ENCODE data around the gene BMAL1. TPM values are rescaled to one million over a fixed set of nuclear protein-coding genes. Genes with fewer than 3 reads are reported as not detected.

BMAL1 gene
- total RNA-seq, 1 experiment from 2014 or later, result 3.3 TPM

DNA sequence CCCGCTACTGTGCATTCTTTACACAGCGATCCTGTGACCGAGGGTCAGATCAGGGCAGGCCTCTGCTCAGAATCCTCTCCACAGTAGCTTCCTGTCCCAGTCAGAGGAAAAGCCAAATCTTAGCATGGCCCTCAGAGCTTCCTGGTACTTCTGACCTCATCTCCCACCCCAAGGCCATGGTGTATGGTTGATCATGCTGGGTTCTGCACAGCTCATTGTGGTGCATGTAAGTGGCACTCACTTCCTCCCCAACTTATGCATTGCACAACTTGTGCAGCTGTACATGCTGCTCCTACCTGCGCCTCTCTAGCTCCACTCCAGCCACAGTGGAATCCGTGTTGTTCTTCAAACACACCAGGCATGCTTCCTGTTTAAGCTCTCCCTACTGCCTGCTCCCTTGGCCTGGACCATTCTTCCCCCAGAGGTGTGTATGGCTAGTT, 20.3 kb downstream of the BMAL1 start:
- Mint-ChIP-seq H3K4me1 (peaks cover 7 to 30% of the 10 kb centered on the region in 2 experiments), H3K27ac (no peak overlapping the region), H3K9me3 (no peaks in the 10 kb centered on the region), H3K36me3 (ENCODE audit: insufficient read depth in 1 of 3, low read depth in 3 of 3) (no peaks in the 10 kb centered on the region; a peak in 1 of 7 replicates), H3K4me3 (no peak overlapping the region), H3K27me3 (ENCODE audit: low read depth) (peaks cover 1% of the 10 kb centered on the region)
- Histone ChIP-seq H3K4me2 (ENCODE audit: insufficient read depth, insufficient read length, low read length) (no peak overlapping the region), H3K4me1 (ENCODE audit: insufficient read depth, low read length) (no peaks in the 10 kb centered on the region), H3K9ac (ENCODE audit: extremely low read depth, insufficient read length, low read length) (no peak overlapping the region), H2BK20ac (ENCODE audit: low read depth, low read length, poor library complexity, severe bottlenecking) (no peak overlapping the region), H3K27ac (ENCODE audit: insufficient read length, low read depth, low read length) (no peak overlapping the region), H3K23ac (ENCODE audit: insufficient read length, low read depth, low read length) (no peak overlapping the region), H3K14ac (ENCODE audit: insufficient read depth, low read length) (no peak overlapping the region), H2BK120ac (ENCODE audit: low read depth, low read length, poor library complexity, severe bottlenecking) (no peak overlapping the region), H3K27me3 (ENCODE audit: insufficient read depth, low read length) (no peaks in the 10 kb centered on the region), H3K18ac (ENCODE audit: insufficient read length, low read depth, low read length) (no peak overlapping the region), H3T11ph (ENCODE audit: low read length) (no peak overlapping the region), H3K79me1 (ENCODE audit: insufficient read depth, low read depth, low read length, poor library complexity, severe bottlenecking) (no peaks in the 10 kb centered on the region), H2AFZ (ENCODE audit: low read length) (no peak overlapping the region), H2BK15ac (ENCODE audit: low read depth, low read length) (no peak overlapping the region), H4K8ac (replicated peaks; ENCODE audit: insufficient read length, low read depth, low read length) (no peak overlapping the region), H4K20me1 (ENCODE audit: control insufficient read depth, insufficient read depth, insufficient read length) (peaks cover 2% of the 10 kb centered on the region), H2BK12ac (ENCODE audit: insufficient read length, low read depth, low read length) (no peak overlapping the region), H2BK5ac (ENCODE audit: insufficient read length, low read length) (no peak overlapping the region), H2AK5ac (ENCODE audit: insufficient read length, low read length) (no peak overlapping the region), H3K56ac (ENCODE audit: insufficient read length, low read depth, low read length) (no peak overlapping the region), H4K5ac (ENCODE audit: insufficient read length, low read depth, low read length) (no peak overlapping the region), H3K79me2 (ENCODE audit: insufficient read depth, low read length) (no peaks in the 10 kb centered on the region), H3K23me2 (ENCODE audit: insufficient read length, low read depth, low read length, poor library complexity, severe bottlenecking) (no peaks in the 10 kb centered on the region), H4K91ac (ENCODE audit: insufficient read length, low read depth, low read length) (no peak overlapping the region), H3K9me3 (ENCODE audit: control insufficient read depth, low read depth, low read length) (no peaks in the 10 kb centered on the region), H3K4ac (ENCODE audit: low read depth, low read length) (no peak overlapping the region)
- TF ChIP-seq, protein P1, sequence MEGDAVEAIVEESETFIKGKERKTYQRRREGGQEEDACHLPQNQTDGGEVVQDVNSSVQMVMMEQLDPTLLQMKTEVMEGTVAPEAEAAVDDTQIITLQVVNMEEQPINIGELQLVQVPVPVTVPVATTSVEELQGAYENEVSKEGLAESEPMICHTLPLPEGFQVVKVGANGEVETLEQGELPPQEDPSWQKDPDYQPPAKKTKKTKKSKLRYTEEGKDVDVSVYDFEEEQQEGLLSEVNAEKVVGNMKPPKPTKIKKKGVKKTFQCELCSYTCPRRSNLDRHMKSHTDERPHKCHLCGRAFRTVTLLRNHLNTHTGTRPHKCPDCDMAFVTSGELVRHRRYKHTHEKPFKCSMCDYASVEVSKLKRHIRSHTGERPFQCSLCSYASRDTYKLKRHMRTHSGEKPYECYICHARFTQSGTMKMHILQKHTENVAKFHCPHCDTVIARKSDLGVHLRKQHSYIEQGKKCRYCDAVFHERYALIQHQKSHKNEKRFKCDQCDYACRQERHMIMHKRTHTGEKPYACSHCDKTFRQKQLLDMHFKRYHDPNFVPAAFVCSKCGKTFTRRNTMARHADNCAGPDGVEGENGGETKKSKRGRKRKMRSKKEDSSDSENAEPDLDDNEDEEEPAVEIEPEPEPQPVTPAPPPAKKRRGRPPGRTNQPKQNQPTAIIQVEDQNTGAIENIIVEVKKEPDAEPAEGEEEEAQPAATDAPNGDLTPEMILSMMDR (conservative IDR thresholded peaks at IDR 0.05), result no peak
- no CpG with 5 or more reads among the region's 5 CpGs for WGBS (ENCODE audit: extremely low coverage, insufficient read length, low lambda C conversion rate)
- DNase-seq, result no peak
